ENCODE measurements around the gene NIN. TPM values are rescaled to one million over a fixed set of nuclear protein-coding genes. Genes with fewer than 3 reads are reported as not detected.

The NIN gene
- total and polyA plus RNA-seq, 2 of the 4 experiments (the other 2 are of a cell fraction): 15.2 to 98.4 TPM

Small RNAs within 50 kb of the gene (microRNA-seq; reads per million reads assigned to microRNA genes)
- not detected for gene RF00593 (ENCODE audit: insufficient read depth, insufficient read length)

Small RNAs within 50 kb of the gene (small RNA-seq; reads per million reads assigned to genes)
- gene RF00593: 0 reads per million in 5 experiments

Other genes with a start within 250 kb of the NIN start
- 18.8 and 25.0 TPM in 2 replicates for gene SAV1, start 162.9 kb downstream of the NIN start, total RNA-seq (2012; rRNA removed)
- gene SAV1, start 162.9 kb downstream of the NIN start, polyA plus RNA-seq (2012; rRNA removed): 14.7 and 17.0 TPM in 2 replicates
- gene ABHD12B, start 40.9 kb upstream of the NIN start, total RNA-seq (2012; rRNA removed): 0.18 TPM in 1 of 2 replicates, not detected in the other
- not detected in 2 replicates for gene ABHD12B, start 40.9 kb upstream of the NIN start, polyA plus RNA-seq (2012; rRNA removed)
- 70.4 and 73.0 TPM in 2 replicates for gene PYGL, start 113.3 kb upstream of the NIN start, total RNA-seq (2012; rRNA removed)
- 49.4 and 52.3 TPM in 2 replicates for gene PYGL, start 113.3 kb upstream of the NIN start, polyA plus RNA-seq (2012; rRNA removed)